ENCODE results near the gene IL31RA. TPM values are rescaled to one million over a fixed set of nuclear protein-coding genes. Genes with fewer than 3 reads are reported as not detected.

Gene IL31RA
- total and polyA plus RNA-seq, 2 of the 13 experiments (the other 11 are each of a cell fraction or from before 2014, with no cell fraction given): not detected

DNA sequence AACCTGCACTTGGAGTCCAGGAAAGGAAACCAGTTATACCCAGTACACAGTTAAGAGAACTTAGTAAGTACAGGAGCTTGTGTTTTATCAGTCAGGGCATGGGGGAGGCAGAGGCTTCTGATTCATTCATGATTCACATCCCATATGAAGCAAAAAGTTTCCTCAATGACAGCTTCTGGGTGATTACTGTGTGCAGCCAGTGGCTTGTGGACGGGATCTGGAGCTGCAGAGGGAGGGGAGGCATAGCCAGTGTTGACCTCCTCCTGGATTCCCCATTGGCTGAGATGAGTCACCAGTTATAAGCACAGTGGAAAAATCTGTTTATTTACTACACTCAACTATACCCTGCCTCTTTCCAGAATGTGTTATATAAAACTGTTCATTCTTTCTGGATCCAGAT, 17.7 kb downstream of the IL31RA start:
- TF ChIP-seq RARA (CRISPR knock-in tag; IDR thresholded peaks at IDR 0.05) (0 out of 2 replicates have a peak, but pooled peaks have one; percentile 15), POGZ (CRISPR knock-in tag; IDR thresholded peaks at IDR 0.05) (0 out of 2 replicates have a peak, but pooled peaks have one; percentile 20), NFYB (CRISPR knock-in tag; IDR thresholded peaks at IDR 0.05) (0 out of 2 replicates have a peak, but pooled peaks have one; percentile 30), FOSL2 (CRISPR knock-in tag; IDR thresholded peaks at IDR 0.05) (peak; percentile 75), KLF11 (CRISPR knock-in tag; IDR thresholded peaks at IDR 0.05) (no peak), ARNTL (CRISPR knock-in tag; IDR thresholded peaks at IDR 0.05) (no peak)
- TF ChIP-seq, protein P1, sequence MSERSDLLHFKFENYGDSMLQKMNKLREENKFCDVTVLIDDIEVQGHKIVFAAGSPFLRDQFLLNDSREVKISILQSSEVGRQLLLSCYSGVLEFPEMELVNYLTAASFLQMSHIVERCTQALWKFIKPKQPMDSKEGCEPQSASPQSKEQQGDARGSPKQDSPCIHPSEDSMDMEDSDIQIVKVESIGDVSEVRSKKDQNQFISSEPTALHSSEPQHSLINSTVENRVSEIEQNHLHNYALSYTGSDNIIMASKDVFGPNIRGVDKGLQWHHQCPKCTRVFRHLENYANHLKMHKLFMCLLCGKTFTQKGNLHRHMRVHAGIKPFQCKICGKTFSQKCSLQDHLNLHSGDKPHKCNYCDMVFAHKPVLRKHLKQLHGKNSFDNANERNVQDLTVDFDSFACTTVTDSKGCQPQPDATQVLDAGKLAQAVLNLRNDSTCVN (CRISPR knock-in tag; IDR thresholded peaks at IDR 0.05; ENCODE audit: borderline replicate concordance): peak; percentile 91
- TF ChIP-seq, protein P2, sequence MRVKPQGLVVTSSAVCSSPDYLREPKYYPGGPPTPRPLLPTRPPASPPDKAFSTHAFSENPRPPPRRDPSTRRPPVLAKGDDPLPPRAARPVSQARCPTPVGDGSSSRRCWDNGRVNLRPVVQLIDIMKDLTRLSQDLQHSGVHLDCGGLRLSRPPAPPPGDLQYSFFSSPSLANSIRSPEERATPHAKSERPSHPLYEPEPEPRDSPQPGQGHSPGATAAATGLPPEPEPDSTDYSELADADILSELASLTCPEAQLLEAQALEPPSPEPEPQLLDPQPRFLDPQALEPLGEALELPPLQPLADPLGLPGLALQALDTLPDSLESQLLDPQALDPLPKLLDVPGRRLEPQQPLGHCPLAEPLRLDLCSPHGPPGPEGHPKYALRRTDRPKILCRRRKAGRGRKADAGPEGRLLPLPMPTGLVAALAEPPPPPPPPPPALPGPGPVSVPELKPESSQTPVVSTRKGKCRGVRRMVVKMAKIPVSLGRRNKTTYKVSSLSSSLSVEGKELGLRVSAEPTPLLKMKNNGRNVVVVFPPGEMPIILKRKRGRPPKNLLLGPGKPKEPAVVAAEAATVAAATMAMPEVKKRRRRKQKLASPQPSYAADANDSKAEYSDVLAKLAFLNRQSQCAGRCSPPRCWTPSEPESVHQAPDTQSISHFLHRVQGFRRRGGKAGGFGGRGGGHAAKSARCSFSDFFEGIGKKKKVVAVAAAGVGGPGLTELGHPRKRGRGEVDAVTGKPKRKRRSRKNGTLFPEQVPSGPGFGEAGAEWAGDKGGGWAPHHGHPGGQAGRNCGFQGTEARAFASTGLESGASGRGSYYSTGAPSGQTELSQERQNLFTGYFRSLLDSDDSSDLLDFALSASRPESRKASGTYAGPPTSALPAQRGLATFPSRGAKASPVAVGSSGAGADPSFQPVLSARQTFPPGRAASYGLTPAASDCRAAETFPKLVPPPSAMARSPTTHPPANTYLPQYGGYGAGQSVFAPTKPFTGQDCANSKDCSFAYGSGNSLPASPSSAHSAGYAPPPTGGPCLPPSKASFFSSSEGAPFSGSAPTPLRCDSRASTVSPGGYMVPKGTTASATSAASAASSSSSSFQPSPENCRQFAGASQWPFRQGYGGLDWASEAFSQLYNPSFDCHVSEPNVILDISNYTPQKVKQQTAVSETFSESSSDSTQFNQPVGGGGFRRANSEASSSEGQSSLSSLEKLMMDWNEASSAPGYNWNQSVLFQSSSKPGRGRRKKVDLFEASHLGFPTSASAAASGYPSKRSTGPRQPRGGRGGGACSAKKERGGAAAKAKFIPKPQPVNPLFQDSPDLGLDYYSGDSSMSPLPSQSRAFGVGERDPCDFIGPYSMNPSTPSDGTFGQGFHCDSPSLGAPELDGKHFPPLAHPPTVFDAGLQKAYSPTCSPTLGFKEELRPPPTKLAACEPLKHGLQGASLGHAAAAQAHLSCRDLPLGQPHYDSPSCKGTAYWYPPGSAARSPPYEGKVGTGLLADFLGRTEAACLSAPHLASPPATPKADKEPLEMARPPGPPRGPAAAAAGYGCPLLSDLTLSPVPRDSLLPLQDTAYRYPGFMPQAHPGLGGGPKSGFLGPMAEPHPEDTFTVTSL (CRISPR knock-in tag; IDR thresholded peaks at IDR 0.05; ENCODE audit: borderline replicate concordance): 0 out of 2 replicates have a peak, but pooled peaks have one; percentile 15
- CTCF ChIA-PET (ENCODE audit: low intra/inter-chr PET ratio, low total read pairs): no interaction called here
- no peaks in the 10 kb centered on the region for H3K27me3 ChIP-seq (ENCODE audit: control insufficient read depth in 1 of 2, insufficient read depth in 2 of 2, low read length in 2 of 2)
- in situ Hi-C loops (cut with HindIII; ENCODE audit: extremely low pct_ligation_motif_present, low pct_unique_long_range_greater_than_20kb) (no loop called here), intact Hi-C loops (cut with micrococcal nuclease; ENCODE audit: unreplicated experiment) (no loop called here)
- peak overlapping the region; percentile 41 for H3K4me2 ChIP-seq (ENCODE audit: low read depth, low read length)
- ATAC-seq: peak; percentile 83
- BruUV-seq (replicated peaks): no TSS peak
- peak; percentile 19 for DNase-seq (ENCODE audit: low spot score)
- POLR2A ChIA-PET: no interaction called here
- WGBS (ENCODE audit: low lambda C conversion rate): 0% methylated on average over 1 of the region's 1 CpG
- no peak overlapping the region for H3K9ac ChIP-seq (ENCODE audit: insufficient read depth, low read depth, low read length)
- H3K4me1 ChIP-seq (ENCODE audit: insufficient read depth, low read length): peaks cover 56% of the 10 kb centered on the region
- H3K4me3 ChIP-seq (replicated peaks in 1 of 3; ENCODE audit: insufficient read depth in 1 of 3, low read depth in 2 of 3, low read length in 3 of 3): no peak overlapping the region
- no peaks in the 10 kb centered on the region for H4K20me1 ChIP-seq (ENCODE audit: insufficient read depth, low read length)
- H3K9me3 ChIP-seq (ENCODE audit: low read length): no peaks in the 10 kb centered on the region
- H2AFZ ChIP-seq (ENCODE audit: low read length): no peak overlapping the region
- no peak overlapping the region for H3K27ac ChIP-seq (ENCODE audit: extremely low read length, insufficient read depth, low read length)
- H3K36me3 ChIP-seq (replicated peaks in 1 of 2; ENCODE audit: control insufficient read depth in 1 of 2, insufficient read depth in 2 of 2, low read length in 2 of 2): no peaks in the 10 kb centered on the region
- H3K79me2 ChIP-seq (ENCODE audit: insufficient read depth, low read length): no peaks in the 10 kb centered on the region
- no peak for FAIRE-seq

Data from HepG2 (cell line).